GM10248 (cell line): ENCODE measurements around the gene RBBP8NL.

Source experiments
- CTCF ChIA-PET: fragments of 300-600 bp; sonication (Branson Sonifier 250); formaldehyde crosslinking; extraction: SDS; loops from one replicate; lab custom pipeline; 2021; ENCODE audit warnings: antibody characterized with exemption; lab: Yijun Ruan, JAX
- POLR2A ChIA-PET: fragments of 350-650 bp; sonication (Branson Sonifier 250); formaldehyde crosslinking; extraction: SDS; loops from one replicate; lab custom pipeline; 2020; ENCODE audit warnings: antibody characterized with exemption; lab: Yijun Ruan, JAX
- DNase-seq: peaks from one replicate; pipeline ENCODE4 v3.0.0; 2012; ENCODE audit errors: extremely low spot score
- CTCF ChIP-seq: IDR thresholded peaks from 2 replicates; pipeline ENCODE4 v1.5.1; 2012; ENCODE audit warnings: mild to moderate bottlenecking, low read depth; ENCODE audit errors: extremely low read depth, missing control alignments, control extremely low read depth

Gene RBBP8NL

GRCh38 chr20:62368976-62369814 lies 58.1 kb downstream of the RBBP8NL start:
- TF ChIP-seq CTCF, result peak; percentile 20
- DNase-seq, result no peak
- CTCF ChIA-PET, result interaction anchor here (1.0 to 2.0 kb wide), 7 partner anchors 12 to 359 kb away, joined by 3 to 9 read pairs (median 3); no protein-coding TSS in a partner anchor
- POLR2A ChIA-PET, result no interaction called here

GRCh38 chr20:62368392-62368975 lies 58.9 kb downstream of the RBBP8NL start:
- TF ChIP-seq CTCF, result no peak
- ChIA-PET POLR2A (no interaction called here), CTCF (interaction anchor here (0.7 to 2.0 kb wide), 9 partner anchors 11 to 358 kb away, joined by 3 to 9 read pairs (median 3); no protein-coding TSS in a partner anchor)
- no peak for DNase-seq

GRCh38 chr20:62367633-62368391 lies 59.5 kb downstream of the RBBP8NL start:
- no peak for DNase-seq
- CTCF ChIA-PET, result interaction anchor here (0.7 to 2.0 kb wide), 10 partner anchors 10 to 249 kb away, joined by 3 to 9 read pairs (median 3); no protein-coding TSS in a partner anchor
- POLR2A ChIA-PET, result no interaction called here
- TF ChIP-seq CTCF, result no peak

- ChIA-PET CTCF (interaction anchor here (1.4 to 1.9 kb wide), 4 partner anchors 10 to 16 kb away, joined by 3 to 5 read pairs (median 4); no protein-coding TSS in a partner anchor), POLR2A (no interaction called here)
- peak; percentile 75 for DNase-seq
- TF ChIP-seq CTCF, result no peak
Measured at GRCh38 chr20:62367136-62367632, 60.2 kb downstream of the RBBP8NL start, which contains the start of gene LAMA5. Gene LAMA5 (minus strand): TSS chr20:62367312. CDS start chr20:62367245, 67 bp downstream.

GRCh38 chr20:62366370-62367135 lies 60.8 kb downstream of the RBBP8NL start:
- ChIA-PET POLR2A (interaction anchor here (1.0 kb wide), 1 partner anchor 20 kb away, joined by 3 read pairs; the partner anchor contains the start of gene RPS21), CTCF (interaction anchor here (1.4 to 1.9 kb wide), 2 partner anchors 16 to 17 kb away, joined by 4 read pairs; no protein-coding TSS in a partner anchor)
- TF ChIP-seq CTCF, result no peak
- no peak for DNase-seq
